SK-N-MC (cell line): Measurements from ENCODE around the gene RPRML.

Experiments used
- FOXP2 ChIP-seq: optimal IDR thresholded peaks from 2 replicates; pipeline ENCODE3; 2011; ENCODE audit warnings: mild to moderate bottlenecking, moderate library complexity; ENCODE audit not compliant: insufficient read depth; ENCODE audit errors: extremely low read length, control extremely low read depth
- POLR2AphosphoS5 ChIP-seq: IDR thresholded peaks from 2 replicates; pipeline ENCODE4 v1.6.1; 2012; ENCODE audit warnings: mild to moderate bottlenecking, low read depth, low read length, borderline replicate concordance

DNA sequence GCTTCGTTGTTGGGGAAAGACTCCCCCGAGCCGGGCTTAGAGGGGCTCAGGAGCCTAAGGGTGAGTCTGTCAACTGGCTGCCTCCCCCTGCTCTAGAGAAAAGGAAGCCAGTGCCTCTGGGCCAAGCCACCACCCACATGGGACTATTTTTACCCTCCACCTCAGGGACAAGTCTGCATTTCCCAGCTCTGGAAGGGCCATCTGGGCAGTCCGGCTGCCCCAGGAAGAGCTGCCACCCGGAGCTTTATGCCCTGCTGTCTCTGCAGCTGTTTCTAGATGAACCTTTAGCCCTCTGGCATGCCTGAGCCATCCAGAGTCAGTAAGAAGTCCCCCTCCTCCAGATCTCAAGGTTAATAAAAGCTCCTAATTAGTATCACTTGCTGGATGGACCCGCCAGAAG lies 5.3 kb upstream of the RPRML start:
- TF ChIP-seq POLR2AphosphoS5 (no peak), FOXP2 (no peak)
